HepG2 (cell line): ENCODE measurements around the gene ANAPC5. TPM values are rescaled to one million over a fixed set of nuclear protein-coding genes. Genes with fewer than 3 reads are reported as not detected.
"Not testable (repeated sequence)": the region's sequence is repeated elsewhere in the genome, so short reads cannot be mapped to it uniquely, and the experiment has no call there.

Experiments used
- ATAC-seq: fragments of 200-7000 bp; cut with Tn5 transposase; 3 replicates; pipeline ENCODE4 v1.9.1; 2020; ENCODE audit warnings: mild to moderate bottlenecking, moderate library complexity
- BruUV-seq: library from RNA; stranded (reverse); fragments of 400-500 nt; replicated peaks from 2 replicates; lab custom pipeline; 2021; lab: Mats Ljungman, UMichigan
- CTCF ChIA-PET: fragments of 300-600 bp; formaldehyde crosslinking; extraction: SDS; loops from one replicate; lab custom pipeline; 2021; ENCODE audit warnings: low total read pairs, inconsistent platforms, low intra/inter-chr PET ratio; lab: Yijun Ruan, JAX
- POLR2A ChIA-PET: fragments of 350-600 bp; sonication (Branson Sonifier 250); formaldehyde crosslinking; loops from one replicate; lab custom pipeline; 2020; ENCODE audit warnings: antibody characterized with exemption, inconsistent platforms; lab: Yijun Ruan, JAX
- DNase-seq: peaks from one replicate; pipeline ENCODE4 v3.0.0-alpha.2; 2015; ENCODE audit warnings: low spot score
- FAIRE-seq: peaks from 3 replicates; lab custom pipeline; 2011; peaks lifted over from hg19 to GRCh38; lab: Jason Lieb, UNC
- H2AFZ ChIP-seq: one replicate; pipeline ENCODE4 v1.6.1; 2011; ENCODE audit warnings: low read length, inconsistent platforms
- H3K27ac ChIP-seq: fragments of 300-600 bp; 3 replicates; pipeline ENCODE4 v1.8.0; 2011; ENCODE audit warnings: mixed run types, mild to moderate bottlenecking, mixed read lengths, low read length, inconsistent platforms; ENCODE audit not compliant: insufficient read depth; ENCODE audit errors: extremely low read length
- H3K27me3 ChIP-seq, 2 experiments: fragments of 200-600 bp in 1 of 2; 2 replicates in 1 of 2; 3 replicates in 1 of 2; pipeline versions ENCODE4 v1.6.0 to v1.8.0; 2011; ENCODE audit warnings: low read length in 2 of 2, mild to moderate bottlenecking in 2 of 2, moderate library complexity in 2 of 2, inconsistent platforms in 1 of 2; ENCODE audit not compliant: insufficient read depth in 2 of 2, control insufficient read depth in 1 of 2
- H3K36me3 ChIP-seq, 2 experiments: fragments of 200-600 bp in 1 of 2; replicated peaks in 1 of 2; 2 replicates in 1 of 2; 3 replicates in 1 of 2; pipeline versions ENCODE4 v1.5.1 to v1.8.0; 2011; ENCODE audit warnings: low read length in 2 of 2, inconsistent platforms in 1 of 2; ENCODE audit not compliant: insufficient read depth in 2 of 2, control insufficient read depth in 1 of 2
- H3K4me1 ChIP-seq: 2 replicates; pipeline ENCODE4 v1.5.1; 2012; ENCODE audit warnings: low read length, inconsistent platforms; ENCODE audit not compliant: insufficient read depth
- H3K4me2 ChIP-seq: 2 replicates; pipeline ENCODE4 v1.6.0; 2011; ENCODE audit warnings: low read depth, low read length, inconsistent platforms
- H3K4me3 ChIP-seq, 3 experiments: fragments of 200-600 bp in 1 of 3; sonication (generic), shearing (Covaris generic) in 1 of 3; replicated peaks in 1 of 3; 2 replicates each; pipeline ENCODE4 v1.5.1; 2011 to 2016; ENCODE audit warnings: low read length in 3 of 3, inconsistent platforms in 2 of 3, low read depth in 2 of 3, mild to moderate bottlenecking in 2 of 3, control low read depth in 1 of 3, mixed read lengths in 1 of 3; ENCODE audit not compliant: insufficient read depth in 1 of 3
- H3K79me2 ChIP-seq: one replicate; pipeline ENCODE4 v1.6.1; 2011; ENCODE audit warnings: low read length, inconsistent platforms; ENCODE audit not compliant: insufficient read depth
- H3K9ac ChIP-seq: 2 replicates; pipeline ENCODE4 v1.6.0; 2011; ENCODE audit warnings: mild to moderate bottlenecking, low read depth, low read length, inconsistent platforms; ENCODE audit not compliant: insufficient read depth
- H3K9me3 ChIP-seq: 2 replicates; pipeline ENCODE4 v1.5.1; 2012; ENCODE audit warnings: mild to moderate bottlenecking, low read length
- H4K20me1 ChIP-seq: 2 replicates; pipeline ENCODE4 v1.6.0; 2011; ENCODE audit warnings: inconsistent platforms, mild to moderate bottlenecking, low read length, moderate library complexity; ENCODE audit not compliant: insufficient read depth
- FOSL2 ChIP-seq: sonication (generic); formaldehyde crosslinking; IDR thresholded peaks from 2 replicates; pipeline ENCODE4 v1.4.0; 2020; ENCODE audit warnings: missing genetic modification reagents
- HNF4G ChIP-seq, 2 experiments: sonication (generic) in 1 of 2; formaldehyde crosslinking in 1 of 2; IDR thresholded peaks; 2 replicates each; pipeline versions ENCODE4 v1.4.0 to v1.6.1; 2011 to 2020; ENCODE audit warnings: borderline replicate concordance in 2 of 2, low read depth in 2 of 2, mild to moderate bottlenecking in 2 of 2, low read length in 1 of 2, missing genetic modification reagents in 1 of 2, moderate library complexity in 1 of 2
- NFE2L2 ChIP-seq: fragments of 150-350 bp; IDR thresholded peaks from 2 replicates; pipeline ENCODE4 v1.6.1; 2014; ENCODE audit warnings: low read length
- PHB2 ChIP-seq: fragments of 450-650 bp; IDR thresholded peaks from 2 replicates; pipeline ENCODE4 v1.6.1; 2018; ENCODE audit not compliant: partially characterized antibody
- SAP130 ChIP-seq: IDR thresholded peaks from 2 replicates; pipeline ENCODE4 v1.6.1; 2016; ENCODE audit warnings: low read depth
- WGBS: methylation state at CpG from one replicate; pipeline ENCODE4 v1.1.6; 2017; ENCODE audit warnings: low lambda C conversion rate; 5-methylcytosine and 5-hydroxymethylcytosine counted together
- in situ Hi-C: cut with HindIII; loops from 2 replicates; pipeline ENCODE4 v1.10.0; 2017; ENCODE audit warnings: low pct_unique_long_range_greater_than_20kb; ENCODE audit not compliant: extremely low pct_ligation_motif_present
- intact Hi-C: fragments of 100-400 bp; cut with micrococcal nuclease; formaldehyde crosslinking; loops from one replicate; pipeline ENCODE4 v1.10.0; 2022; ENCODE audit not compliant: unreplicated experiment
- polyA plus RNA-seq, 8 experiments: library from polyadenylated mRNA; depleted of rRNA in 3 of 8; stranded (reverse) in 7 of 8; unstranded in 1 of 8; fragments of >200 nt; fragmentation: Illumina TruSeq in 4 of 8; extraction: Trizol in 4 of 8; gene quantifications; 2 replicates each; pipeline versions ENCODE4 v1.2.1 to v1.2.3, GENCODE V29; 2011 to 2016; ENCODE audit warnings: low read depth in 4 of 8, missing spikeins in 1 of 8, mixed read lengths in 1 of 8; ENCODE audit not compliant: insufficient read depth in 1 of 8
- total RNA-seq, 5 experiments: library from RNA; depleted of rRNA; stranded (reverse); fragments of >200 nt; fragmentation: Illumina TruSeq; extraction: Trizol; gene quantifications; 2 replicates each; pipeline ENCODE4 v1.2.3, GENCODE V29; 2016; ENCODE audit warnings: low read depth in 1 of 5

Gene ANAPC5
- total and polyA plus RNA-seq, 2 of the 13 experiments (the other 11 are each of a cell fraction or from before 2014, with no cell fraction given) = 146 to 161 TPM

- Histone ChIP-seq H3K79me2 (no peaks in the 10 kb centered on the region), H3K9ac (no peak overlapping the region), H3K4me3 (no peak overlapping the region), H3K27ac (no peak overlapping the region), H3K4me2 (no peak overlapping the region), H4K20me1 (no peaks in the 10 kb centered on the region), H3K4me1 (peaks cover 15% of the 10 kb centered on the region), H3K27me3 (no peaks in the 10 kb centered on the region), H2AFZ (no peak overlapping the region), H3K36me3 (no peaks in the 10 kb centered on the region), H3K9me3 (no peaks in the 10 kb centered on the region)
- peak; percentile 66 for DNase-seq
- in situ Hi-C loops (no loop called here), intact Hi-C loops (no loop called here)
- no peak for FAIRE-seq
- CTCF ChIA-PET = no interaction called here
- ATAC-seq = peak; percentile 67
- POLR2A ChIA-PET = no interaction called here
- TF ChIP-seq SAP130 (CRISPR knock-in tag) (peak; percentile 34; the same call in 1 of the 2 replicates), HNF4G (IDR thresholded peaks at IDR 0.05; ENCODE audit: borderline replicate concordance, low read depth, low read length) (no peak), HNF4G (CRISPR knock-in tag; IDR thresholded peaks at IDR 0.05; ENCODE audit: borderline replicate concordance, low read depth) (no peak), FOSL2 (CRISPR knock-in tag) (peak; percentile 56; the same call in 1 of the 2 replicates), PHB2 (no peak), NFE2L2 (peak; percentile 67)
- 41% methylated on average over 5 of the region's 5 CpGs for WGBS
- no TSS peak for BruUV-seq
Measured at GRCh38 chr12:121388421-121388981, 36.3 kb upstream of the ANAPC5 start.

- peaks cover 15% of the 10 kb centered on the region for H3K4me1 ChIP-seq
- POLR2A ChIA-PET = interaction anchor here (0.6 to 0.7 kb wide), 2 partner anchors 16 to 855 kb away, joined by 3 to 4 read pairs; no protein-coding TSS in a partner anchor
- WGBS = 45% methylated on average over 6 of the region's 6 CpGs
- intact Hi-C loops, H2AFZ ChIP-seq, CTCF ChIA-PET, H4K20me1 ChIP-seq, H3K9ac ChIP-seq, H3K4me2 ChIP-seq, DNase-seq, H3K27ac ChIP-seq, H3K79me2 ChIP-seq, ATAC-seq, H3K36me3 ChIP-seq, BruUV-seq, H3K27me3 ChIP-seq, H3K4me3 ChIP-seq, FAIRE-seq, in situ Hi-C loops, H3K9me3 ChIP-seq: not testable (repeated sequence)
Measured at GRCh38 chr12:121384891-121385290, 32.7 kb upstream of the ANAPC5 start.
